Activated T-helper 1 cell treated with anti-CD3 and anti-CD28 coated beads, Interleukin-12 subunit alpha, Interleukin-12 subunit beta, Interleukin-2, Interleukin-4 antibody, amounts not matched to agents 30 ng/mL and 10 ng/mL and 1 ng/mL, durations not matched to agents 14 hours and 24 hours and 36 hours (primary cell): Measurements from ENCODE around the gene SPATA3. TPM values are rescaled to one million over a fixed set of nuclear protein-coding genes. Genes with fewer than 3 reads are reported as not detected.
"Not testable (repeated sequence)": the region's sequence is repeated elsewhere in the genome, so short reads cannot be mapped to it uniquely, and the experiment has no call there.

Source experiments
- DNase-seq: peaks from one replicate; pipeline ENCODE4 v3.0.0; 2021; ENCODE audit warnings: low spot score
- H3K27ac Mint-ChIP-seq: one replicate; pipeline ENCODE4 v1.8.0; 2021; ENCODE audit warnings: mild to moderate bottlenecking, mixed read lengths
- H3K27me3 Mint-ChIP-seq: one replicate; pipeline ENCODE4 v1.8.0; 2022; ENCODE audit warnings: mild to moderate bottlenecking, moderate library complexity, mixed read lengths; ENCODE audit not compliant: insufficient read depth
- H3K36me3 Mint-ChIP-seq: one replicate; pipeline ENCODE4 v1.8.0; 2021; ENCODE audit warnings: low read depth, mixed read lengths
- H3K4me1 Mint-ChIP-seq: one replicate; pipeline ENCODE4 v1.8.0; 2021; ENCODE audit warnings: low read depth, mixed read lengths
- H3K4me3 Mint-ChIP-seq: one replicate; pipeline ENCODE4 v1.8.0; 2021; ENCODE audit warnings: mild to moderate bottlenecking, moderate library complexity, mixed read lengths
- H3K9me3 Mint-ChIP-seq: one replicate; pipeline ENCODE4 v1.8.0; 2021; ENCODE audit warnings: mixed read lengths
- intact Hi-C: fragments of 100-400 bp; cut with micrococcal nuclease; formaldehyde crosslinking; loops from one replicate; pipeline ENCODE4 v1.15.1; 2024
- total RNA-seq: library from RNA; stranded (reverse); gene quantifications from 2 replicates; pipeline ENCODE4 v1.2.3, GENCODE V29; 2022

SPATA3 gene
- total RNA-seq, 1 donor from 2014 or later = not detected

- H3K4me1 Mint-ChIP-seq, DNase-seq, intact Hi-C loops, H3K27ac Mint-ChIP-seq, H3K27me3 Mint-ChIP-seq, H3K4me3 Mint-ChIP-seq, H3K36me3 Mint-ChIP-seq: not testable (repeated sequence)
- peaks cover 11% of the 10 kb centered on the region for H3K9me3 Mint-ChIP-seq
These were observed 9.0 kb downstream of the SPATA3 start for GRCh38 chr2:231004930-231005329.

DNA sequence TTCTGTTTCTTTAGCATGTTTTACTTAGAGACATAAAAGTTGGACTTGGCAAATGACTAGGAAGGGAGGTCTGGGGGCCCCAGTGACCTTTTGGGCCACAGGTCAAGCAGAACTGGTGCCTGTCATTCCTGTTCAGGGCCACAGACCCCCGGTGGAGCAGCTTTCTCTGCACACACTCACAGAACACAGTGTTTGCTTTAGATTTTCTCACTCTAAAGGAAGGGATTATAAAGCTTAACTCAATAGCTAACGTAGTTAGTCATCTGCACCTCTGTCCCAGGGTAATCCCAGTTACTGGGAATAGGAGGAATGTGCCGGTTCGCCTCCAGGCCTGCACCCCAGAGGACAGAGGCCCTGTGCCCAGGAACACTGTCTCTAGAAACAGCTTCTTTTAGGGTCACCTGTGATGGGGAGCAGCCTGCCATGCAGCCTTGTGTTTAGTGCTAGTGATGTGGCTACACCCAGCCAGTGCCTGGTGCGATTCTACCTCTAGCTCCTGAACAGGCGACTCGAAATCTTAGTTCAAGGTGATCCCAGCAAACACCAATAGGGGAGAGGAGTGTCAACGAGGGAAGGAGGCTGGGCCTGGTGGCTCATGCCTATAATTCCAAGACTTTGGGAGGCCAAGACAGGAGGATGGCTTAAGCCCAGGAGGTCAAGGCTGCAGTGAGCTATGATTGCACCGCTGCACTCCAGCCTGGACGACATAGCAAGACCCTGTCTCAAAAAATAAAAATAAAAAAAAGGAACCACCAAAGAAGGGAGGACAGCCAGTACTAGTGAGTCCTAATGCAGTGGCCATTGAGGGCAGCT is 11.6 kb downstream of the SPATA3 start:
- Mint-ChIP-seq H3K4me1 (no peaks in the 10 kb centered on the region), H3K36me3 (no peaks in the 10 kb centered on the region), H3K9me3 (peaks cover 11% of the 10 kb centered on the region), H3K27me3 (peaks cover 8% of the 10 kb centered on the region), H3K27ac (no peak overlapping the region), H3K4me3 (no peak overlapping the region)
- intact Hi-C loops = no loop called here
- DNase-seq = no peak

DNA sequence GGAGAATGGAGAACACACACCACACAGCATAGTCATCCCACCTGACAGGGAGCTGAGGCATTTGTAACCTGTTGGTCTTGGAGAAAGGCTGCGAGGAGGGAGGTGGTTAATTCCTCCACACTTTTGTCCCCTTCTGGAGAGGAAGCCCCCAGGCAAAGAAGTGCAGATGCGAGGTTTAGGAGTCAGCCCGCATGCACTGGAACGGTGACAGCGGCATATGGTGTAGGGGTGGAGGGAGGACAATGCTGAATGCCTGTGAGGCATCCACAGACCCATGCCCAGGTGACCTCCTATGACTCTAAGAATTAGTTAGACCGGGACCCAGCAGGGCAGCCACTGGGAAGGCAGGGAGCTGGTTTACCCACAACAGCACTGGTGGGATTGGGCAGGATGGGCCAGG is 12.2 kb downstream of the SPATA3 start:
- H3K27ac Mint-ChIP-seq = no peak overlapping the region
- H3K4me3 Mint-ChIP-seq = no peak overlapping the region
- peaks cover 11% of the 10 kb centered on the region for H3K9me3 Mint-ChIP-seq
- peaks cover 11% of the 10 kb centered on the region for H3K27me3 Mint-ChIP-seq
- intact Hi-C loops = no loop called here
- DNase-seq = no peak
- H3K36me3 Mint-ChIP-seq = no peaks in the 10 kb centered on the region
- H3K4me1 Mint-ChIP-seq = no peaks in the 10 kb centered on the region

GRCh38 chr2:231009236-231009919 is 13.5 kb downstream of the SPATA3 start:
- intact Hi-C loops = no loop called here
- Mint-ChIP-seq H3K4me3 (no peak overlapping the region), H3K9me3 (peaks cover 11% of the 10 kb centered on the region), H3K27me3 (peaks cover 11% of the 10 kb centered on the region), H3K4me1 (no peaks in the 10 kb centered on the region), H3K36me3 (no peaks in the 10 kb centered on the region), H3K27ac (no peak overlapping the region)
- DNase-seq = no peak

- Mint-ChIP-seq H3K4me3 (no peak overlapping the region), H3K9me3 (peaks cover 4% of the 10 kb centered on the region)
These were observed 14.3 kb downstream of the SPATA3 start for GRCh38 chr2:231010201-231010730.

DNA sequence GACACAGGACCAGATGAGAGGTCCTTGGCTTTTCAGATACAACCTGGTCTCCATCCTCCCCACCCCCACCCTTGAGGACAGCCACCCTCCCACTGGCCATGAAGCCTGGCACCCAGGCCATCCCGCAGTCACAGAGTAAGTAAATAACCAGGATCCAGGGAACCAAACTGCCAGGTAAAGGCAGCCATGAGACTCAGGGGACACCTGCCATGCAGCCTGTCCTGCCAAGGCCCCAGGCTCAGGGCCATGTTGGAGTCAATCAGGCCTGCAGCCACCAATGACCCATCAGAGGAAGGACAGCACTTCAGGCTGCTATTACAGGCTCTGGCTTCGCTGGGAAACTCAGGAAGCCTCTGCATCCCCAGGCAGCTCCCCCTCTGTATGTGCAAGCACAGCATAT is 15.6 kb downstream of the SPATA3 start:
- peaks cover 15% of the 10 kb centered on the region for H3K27me3 Mint-ChIP-seq
- H3K4me1 Mint-ChIP-seq = no peaks in the 10 kb centered on the region
- intact Hi-C loops = no loop called here
- DNase-seq = no peak
- no peaks in the 10 kb centered on the region for H3K36me3 Mint-ChIP-seq
- no peak overlapping the region for H3K4me3 Mint-ChIP-seq
- no peaks in the 10 kb centered on the region for H3K9me3 Mint-ChIP-seq
- no peak overlapping the region for H3K27ac Mint-ChIP-seq

More at GRCh38 chr2:231010201-231010730, 14.3 kb downstream of the SPATA3 start:
- Mint-ChIP-seq H3K4me1 (no peaks in the 10 kb centered on the region), H3K27me3 (peaks cover 11% of the 10 kb centered on the region), H3K27ac (no peak overlapping the region), H3K36me3 (no peaks in the 10 kb centered on the region)
- no peak for DNase-seq
- intact Hi-C loops = no loop called here

GRCh38 chr2:231012463-231012862 is 16.5 kb downstream of the SPATA3 start:
- Mint-ChIP-seq H3K27ac (no peak overlapping the region), H3K27me3 (peaks cover 20% of the 10 kb centered on the region), H3K4me3 (no peak overlapping the region), H3K9me3 (no peaks in the 10 kb centered on the region), H3K4me1 (no peaks in the 10 kb centered on the region), H3K36me3 (no peaks in the 10 kb centered on the region)
- intact Hi-C loops = no loop called here
- no peak for DNase-seq

- Mint-ChIP-seq H3K27me3 (peaks cover 17% of the 10 kb centered on the region), H3K4me1 (no peaks in the 10 kb centered on the region), H3K36me3 (no peaks in the 10 kb centered on the region), H3K4me3 (no peak overlapping the region), H3K27ac (no peak overlapping the region), H3K9me3 (no peaks in the 10 kb centered on the region)
- no peak for DNase-seq
- intact Hi-C loops = no loop called here
These were observed 17.9 kb downstream of the SPATA3 start for GRCh38 chr2:231013820-231014219.

- DNase-seq = no peak
- Mint-ChIP-seq H3K36me3 (no peaks in the 10 kb centered on the region), H3K4me1 (no peaks in the 10 kb centered on the region), H3K27ac (no peak overlapping the region), H3K27me3 (peaks cover 18% of the 10 kb centered on the region), H3K4me3 (no peak overlapping the region), H3K9me3 (no peaks in the 10 kb centered on the region)
- intact Hi-C loops = no loop called here
These were observed 19.6 kb downstream of the SPATA3 start for GRCh38 chr2:231015478-231015877.

- peaks cover 21% of the 10 kb centered on the region for H3K27me3 Mint-ChIP-seq
- no peak overlapping the region for H3K4me3 Mint-ChIP-seq
- no peaks in the 10 kb centered on the region for H3K36me3 Mint-ChIP-seq
- intact Hi-C loops = no loop called here
- H3K9me3 Mint-ChIP-seq = no peaks in the 10 kb centered on the region
- no peaks in the 10 kb centered on the region for H3K4me1 Mint-ChIP-seq
- no peak overlapping the region for H3K27ac Mint-ChIP-seq
- no peak for DNase-seq
These were observed 20.0 kb downstream of the SPATA3 start for GRCh38 chr2:231015926-231016325.

DNA sequence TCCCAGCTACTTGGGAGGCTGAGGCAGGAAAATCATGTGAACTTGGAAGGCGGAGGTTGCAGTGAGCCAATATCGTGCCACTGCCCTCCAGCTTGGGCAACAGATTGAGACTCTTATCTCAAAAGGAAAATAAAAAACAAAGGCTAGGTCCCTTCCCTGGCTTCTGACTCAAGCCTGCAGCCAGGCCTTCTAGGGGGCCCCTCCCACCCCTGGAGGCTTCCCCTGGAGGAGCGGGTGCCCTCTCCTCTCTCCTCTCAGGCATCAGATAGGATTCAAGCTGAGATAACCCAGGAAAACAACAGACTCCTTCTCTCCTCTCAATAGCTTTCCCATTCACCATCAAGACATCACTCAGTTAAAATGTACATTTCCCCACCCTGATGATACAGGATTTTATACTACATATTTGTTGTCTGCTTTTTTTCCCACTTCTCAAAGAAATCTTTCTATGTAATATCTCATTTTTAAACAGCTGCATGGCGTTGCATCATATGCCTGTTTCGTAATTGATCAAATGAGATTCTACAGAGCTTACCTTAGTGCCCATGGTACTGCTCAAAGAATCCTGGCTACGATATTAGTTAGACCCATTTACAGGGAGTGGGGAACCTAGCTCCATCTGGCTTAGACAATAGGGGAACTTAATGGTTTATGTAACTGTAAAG is 20.8 kb downstream of the SPATA3 start:
- Mint-ChIP-seq H3K4me3 (no peak overlapping the region), H3K27ac (no peak overlapping the region), H3K4me1 (no peaks in the 10 kb centered on the region), H3K9me3 (no peaks in the 10 kb centered on the region), H3K27me3 (peaks cover 21% of the 10 kb centered on the region), H3K36me3 (no peaks in the 10 kb centered on the region)
- DNase-seq = no peak
- intact Hi-C loops = no loop called here

DNA sequence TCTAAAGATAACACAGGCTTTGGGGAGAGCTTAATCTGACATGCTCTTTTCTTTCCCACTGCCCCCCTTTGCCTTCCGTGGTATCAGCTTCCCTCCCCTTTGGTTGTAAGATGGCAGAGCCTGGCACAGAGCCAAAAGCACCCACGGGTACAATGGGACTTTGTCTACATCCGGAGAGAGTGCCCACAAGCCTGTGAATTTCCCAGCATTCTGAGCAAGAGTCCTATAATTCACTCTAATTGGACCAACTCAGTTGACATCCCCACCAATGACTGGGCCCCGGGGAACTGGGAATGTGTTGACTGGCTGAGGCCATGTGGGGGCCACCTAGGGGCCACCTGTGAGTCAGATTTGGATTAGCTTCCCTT is 21.3 kb downstream of the SPATA3 start:
- no peaks in the 10 kb centered on the region for H3K4me1 Mint-ChIP-seq
- intact Hi-C loops = no loop called here
- no peak overlapping the region for H3K27ac Mint-ChIP-seq
- no peaks in the 10 kb centered on the region for H3K36me3 Mint-ChIP-seq
- DNase-seq = no peak
- H3K9me3 Mint-ChIP-seq = no peaks in the 10 kb centered on the region
- no peak overlapping the region for H3K4me3 Mint-ChIP-seq
- peaks cover 18% of the 10 kb centered on the region for H3K27me3 Mint-ChIP-seq

DNA sequence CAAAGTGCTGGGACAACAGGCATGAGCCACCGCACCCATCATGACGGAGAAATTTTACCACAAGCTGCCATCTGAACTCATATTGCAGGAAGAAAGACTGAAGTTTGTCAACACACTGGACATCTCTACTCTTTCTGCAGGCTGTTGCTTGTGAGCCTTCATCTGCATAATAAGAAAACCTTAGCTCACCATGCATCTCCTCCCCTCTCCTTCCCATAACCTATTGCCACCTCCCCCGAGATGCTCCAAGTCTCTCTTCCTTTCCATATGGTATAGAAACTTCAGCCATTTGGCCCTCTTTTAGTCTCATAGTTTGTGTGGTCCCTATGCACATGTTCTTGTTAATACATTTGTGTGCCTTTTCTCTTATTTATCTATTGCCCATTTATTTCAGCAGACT is 22.3 kb downstream of the SPATA3 start:
- H3K9me3 Mint-ChIP-seq = no peaks in the 10 kb centered on the region
- peaks cover 15% of the 10 kb centered on the region for H3K27me3 Mint-ChIP-seq
- intact Hi-C loops = no loop called here
- H3K27ac Mint-ChIP-seq = no peak overlapping the region
- DNase-seq = no peak
- H3K4me1 Mint-ChIP-seq = no peaks in the 10 kb centered on the region
- no peak overlapping the region for H3K4me3 Mint-ChIP-seq
- H3K36me3 Mint-ChIP-seq = no peaks in the 10 kb centered on the region
